Stimulated activated CD8-positive, alpha-beta memory T cell treated with anti-CD3 and anti-CD28 coated beads, Interleukin-15, amount 100 ng/mL, for 48 hours (primary cell): Measurements from ENCODE around the gene APBB1.
A peak's percentile ranks its signal among the peaks of the same experiment; 100 is the strongest.

Experiments used
- DNase-seq, 2 donors: peaks; one replicate each; pipeline ENCODE4 v3.0.0-alpha.2; 2020; ENCODE audit warnings: low read depth in 2 of 2

APBB1 gene

GRCh38 chr11:6419009-6419631 lies at the start of gene APBB1:
Gene APBB1 (minus strand): TSS chr11:6419094. CDS start chr11:6411347, 7,747 bp downstream.
- peak in 1 of 2 donors; percentile 59 for DNase-seq

GRCh38 chr11:6459099-6459450 lies 40.2 kb upstream of the APBB1 start:
- no peak for DNase-seq

GRCh38 chr11:6458352-6459098 lies 39.6 kb upstream of the APBB1 start:
- DNase-seq: no peak

GRCh38 chr11:6457581-6458320 lies 38.9 kb upstream of the APBB1 start:
- DNase-seq: no peak

- no peak for DNase-seq
These were observed 37.6 kb upstream of the APBB1 start for GRCh38 chr11:6456361-6457073.

GRCh38 chr11:6455070-6455469 lies 36.2 kb upstream of the APBB1 start:
- no peak for DNase-seq

GRCh38 chr11:6453152-6453551 lies 34.3 kb upstream of the APBB1 start:
- DNase-seq: no peak

- DNase-seq: no peak
These were observed 33.3 kb upstream of the APBB1 start for GRCh38 chr11:6452219-6452618.

- no peak for DNase-seq
These were observed 29.7 kb upstream of the APBB1 start for GRCh38 chr11:6448574-6448973.

- peak; percentile 26 to 27 for DNase-seq
These were observed 24.5 kb upstream of the APBB1 start for GRCh38 chr11:6443269-6444003.

- no peak for DNase-seq
These were observed 23.5 kb upstream of the APBB1 start for GRCh38 chr11:6442441-6442840.

- no peak for DNase-seq
These were observed 22.0 kb upstream of the APBB1 start, which contains the start of gene HPX for GRCh38 chr11:6440906-6441358. Gene HPX (minus strand): TSS chr11:6440987. CDS start chr11:6440963, 24 bp downstream.

- DNase-seq: no peak
These were observed 20.2 kb upstream of the APBB1 start for GRCh38 chr11:6438979-6439571.

GRCh38 chr11:6437993-6438392 lies 19.1 kb upstream of the APBB1 start:
- no peak for DNase-seq

- DNase-seq: no peak
These were observed 18.5 kb upstream of the APBB1 start for GRCh38 chr11:6437423-6437822.

GRCh38 chr11:6433998-6434660 lies 15.2 kb upstream of the APBB1 start:
- no peak for DNase-seq

- no peak for DNase-seq
These were observed 13.0 kb upstream of the APBB1 start for GRCh38 chr11:6431861-6432260.

GRCh38 chr11:6427516-6427915 lies 8.6 kb upstream of the APBB1 start:
- DNase-seq: no peak

GRCh38 chr11:6420677-6421076 lies 1.8 kb upstream of the APBB1 start:
- DNase-seq: no peak

GRCh38 chr11:6418557-6419008 lies 311 bp downstream of the APBB1 start:
- no peak for DNase-seq
